Astrocyte of the cerebellum (primary cell): ENCODE measurements around the gene SH3TC2.
A peak's percentile ranks its signal among the peaks of the same experiment; 100 is the strongest.

Source experiments
- DNase-seq: peaks from one replicate; pipeline ENCODE4 v3.0.0-alpha.2; 2011; ENCODE audit warnings: low read depth
- H3K4me3 ChIP-seq: 2 replicates; pipeline ENCODE4 v1.5.1; 2011; ENCODE audit warnings: mild to moderate bottlenecking, low read depth, low read length, moderate library complexity
- CTCF ChIP-seq: IDR thresholded peaks from 2 replicates; pipeline ENCODE4 v1.5.1; 2012; ENCODE audit warnings: low read length, low read depth, moderate library complexity, mild to moderate bottlenecking; ENCODE audit errors: missing control alignments
- in situ Hi-C: cut with HindIII; loops from 2 replicates; pipeline ENCODE4 v1.10.0; 2017; ENCODE audit warnings: low sequenced_read_pairs

Gene SH3TC2

GRCh38 chr5:149038336-149039080, 24.4 kb downstream of the SH3TC2 start:
- no peak for TF ChIP-seq CTCF
- no peak overlapping the region for H3K4me3 ChIP-seq
- in situ Hi-C loops: loop anchor here (10.0 kb wide), 1 partner anchor 594 kb away; no protein-coding TSS in a partner anchor
- DNase-seq: no peak

GRCh38 chr5:149037817-149038216, 25.0 kb downstream of the SH3TC2 start:
- TF ChIP-seq CTCF: no peak
- in situ Hi-C loops: loop anchor here (10.0 kb wide), 1 partner anchor 593 kb away; no protein-coding TSS in a partner anchor
- DNase-seq: no peak
- no peak overlapping the region for H3K4me3 ChIP-seq

GRCh38 chr5:149036970-149037369, 25.9 kb downstream of the SH3TC2 start:
- H3K4me3 ChIP-seq: no peak overlapping the region
- no peak for DNase-seq
- TF ChIP-seq CTCF: no peak
- in situ Hi-C loops: loop anchor here (10.0 kb wide), 1 partner anchor 592 kb away; no protein-coding TSS in a partner anchor

GRCh38 chr5:149036168-149036567, 26.7 kb downstream of the SH3TC2 start:
- no peak for TF ChIP-seq CTCF
- in situ Hi-C loops: loop anchor here (10.0 kb wide), 1 partner anchor 591 kb away; no protein-coding TSS in a partner anchor
- DNase-seq: no peak

GRCh38 chr5:149035372-149035790, 27.5 kb downstream of the SH3TC2 start:
- peak; percentile 96 for TF ChIP-seq CTCF
- in situ Hi-C loops: loop anchor here (10.0 kb wide), 1 partner anchor 591 kb away; no protein-coding TSS in a partner anchor
- peak; percentile 73 for DNase-seq
- H3K4me3 ChIP-seq: no peak overlapping the region

More at GRCh38 chr5:149036168-149036567, 26.7 kb downstream of the SH3TC2 start:
- H3K4me3 ChIP-seq: no peak overlapping the region

- no peak for DNase-seq
These were observed 31.9 kb downstream of the SH3TC2 start for GRCh38 chr5:149030838-149031397.

More at GRCh38 chr5:149030838-149031397, 31.9 kb downstream of the SH3TC2 start:
- TF ChIP-seq CTCF: no peak
- H3K4me3 ChIP-seq: no peak overlapping the region
- in situ Hi-C loops: loop anchor here (10.0 kb wide), 1 partner anchor 586 kb away; no protein-coding TSS in a partner anchor
